ENCODE measurements around the gene UNC13A.

The UNC13A gene

DNA sequence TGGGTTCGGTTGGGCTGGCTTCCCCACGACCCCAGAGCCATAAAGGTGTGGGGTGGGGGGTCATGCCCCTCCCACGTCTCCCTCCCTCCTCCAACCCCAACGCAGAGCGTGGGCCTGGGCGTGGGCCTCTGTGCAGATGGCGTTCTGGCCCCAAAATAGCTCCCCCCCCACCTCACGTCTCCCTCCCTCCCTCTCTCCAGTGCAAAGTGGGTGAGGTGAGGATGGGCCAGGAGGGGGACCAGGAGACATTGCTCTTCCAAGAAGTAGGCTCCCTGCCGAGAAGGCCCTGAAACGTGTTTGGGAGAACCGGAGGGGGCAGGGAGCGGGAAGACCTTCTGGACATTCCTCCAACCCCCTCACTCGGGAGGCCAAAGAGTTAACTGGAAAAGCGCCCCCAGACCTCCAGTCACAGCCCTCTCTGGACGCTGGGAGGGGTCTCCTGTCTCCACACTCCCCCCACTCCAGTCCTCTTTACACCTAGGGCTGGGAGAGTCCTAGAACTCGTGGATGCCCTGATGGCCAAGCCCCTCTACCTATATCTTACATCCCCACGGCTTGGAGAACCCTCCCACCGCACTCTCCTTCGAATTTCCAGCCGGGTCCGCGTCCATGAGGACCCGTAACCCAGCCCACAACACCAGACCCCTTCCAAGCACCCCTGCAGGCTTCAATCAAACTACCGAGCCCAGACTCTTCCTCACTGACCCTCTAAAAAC is 855 bp downstream of the UNC13A start:
- DNase-seq (ENCODE audit: low read depth), result no peak
- in situ Hi-C loops (cut with HindIII; ENCODE audit: low sequenced_read_pairs), result no loop called here
- no peak overlapping the region for H3K4me3 ChIP-seq (ENCODE audit: low read depth, low read length)
- TF ChIP-seq, protein P1, sequence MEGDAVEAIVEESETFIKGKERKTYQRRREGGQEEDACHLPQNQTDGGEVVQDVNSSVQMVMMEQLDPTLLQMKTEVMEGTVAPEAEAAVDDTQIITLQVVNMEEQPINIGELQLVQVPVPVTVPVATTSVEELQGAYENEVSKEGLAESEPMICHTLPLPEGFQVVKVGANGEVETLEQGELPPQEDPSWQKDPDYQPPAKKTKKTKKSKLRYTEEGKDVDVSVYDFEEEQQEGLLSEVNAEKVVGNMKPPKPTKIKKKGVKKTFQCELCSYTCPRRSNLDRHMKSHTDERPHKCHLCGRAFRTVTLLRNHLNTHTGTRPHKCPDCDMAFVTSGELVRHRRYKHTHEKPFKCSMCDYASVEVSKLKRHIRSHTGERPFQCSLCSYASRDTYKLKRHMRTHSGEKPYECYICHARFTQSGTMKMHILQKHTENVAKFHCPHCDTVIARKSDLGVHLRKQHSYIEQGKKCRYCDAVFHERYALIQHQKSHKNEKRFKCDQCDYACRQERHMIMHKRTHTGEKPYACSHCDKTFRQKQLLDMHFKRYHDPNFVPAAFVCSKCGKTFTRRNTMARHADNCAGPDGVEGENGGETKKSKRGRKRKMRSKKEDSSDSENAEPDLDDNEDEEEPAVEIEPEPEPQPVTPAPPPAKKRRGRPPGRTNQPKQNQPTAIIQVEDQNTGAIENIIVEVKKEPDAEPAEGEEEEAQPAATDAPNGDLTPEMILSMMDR (IDR thresholded peaks at IDR 0.05; ENCODE audit: low read depth, low read length, missing control alignments), result no peak

DNA sequence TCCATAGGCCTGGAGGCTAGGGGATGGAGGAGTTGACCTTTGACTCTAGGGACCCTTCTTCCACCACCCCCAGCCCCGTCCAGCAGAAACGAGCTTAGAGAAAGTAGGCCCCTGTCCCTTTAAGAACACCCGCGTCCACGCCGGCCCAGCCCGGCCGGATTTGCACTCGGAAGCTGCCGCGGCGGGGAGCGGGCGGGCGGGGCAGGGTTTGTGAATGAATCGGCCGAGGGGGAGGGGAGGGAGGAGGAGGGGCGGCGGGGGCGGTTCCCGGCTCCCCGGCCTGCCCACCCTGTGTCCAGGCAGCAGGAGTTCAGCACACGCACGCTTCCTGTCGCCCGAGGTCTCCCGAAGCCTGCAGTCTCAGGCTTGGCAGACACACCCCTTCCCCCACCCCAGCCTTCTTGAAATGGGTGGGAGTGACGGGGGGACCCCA is 1.5 kb downstream of the UNC13A start:
- in situ Hi-C loops (cut with HindIII; ENCODE audit: low sequenced_read_pairs), result no loop called here
- TF ChIP-seq, protein P1 (IDR thresholded peaks at IDR 0.05; ENCODE audit: low read depth, low read length, missing control alignments), result no peak
- no peak for DNase-seq (ENCODE audit: low read depth)
- peak overlapping the region; percentile 1 for H3K4me3 ChIP-seq (ENCODE audit: low read depth, low read length)

GRCh38 chr19:17686023-17686521 is 2.1 kb downstream of the UNC13A start:
- in situ Hi-C loops (cut with HindIII; ENCODE audit: low sequenced_read_pairs), result no loop called here
- H3K4me3 ChIP-seq (ENCODE audit: low read depth, low read length), result no peak overlapping the region
- TF ChIP-seq, protein P1 (IDR thresholded peaks at IDR 0.05; ENCODE audit: low read depth, low read length, missing control alignments), result no peak
- DNase-seq (ENCODE audit: low read depth), result no peak

- in situ Hi-C loops (cut with HindIII; ENCODE audit: low sequenced_read_pairs), result no loop called here
- DNase-seq (ENCODE audit: low read depth), result no peak
- no peak overlapping the region for H3K4me3 ChIP-seq (ENCODE audit: low read depth, low read length)
- TF ChIP-seq, protein P1 (IDR thresholded peaks at IDR 0.05; ENCODE audit: low read depth, low read length, missing control alignments), result no peak
These were observed 2.6 kb downstream of the UNC13A start for GRCh38 chr19:17685451-17686022.

DNA sequence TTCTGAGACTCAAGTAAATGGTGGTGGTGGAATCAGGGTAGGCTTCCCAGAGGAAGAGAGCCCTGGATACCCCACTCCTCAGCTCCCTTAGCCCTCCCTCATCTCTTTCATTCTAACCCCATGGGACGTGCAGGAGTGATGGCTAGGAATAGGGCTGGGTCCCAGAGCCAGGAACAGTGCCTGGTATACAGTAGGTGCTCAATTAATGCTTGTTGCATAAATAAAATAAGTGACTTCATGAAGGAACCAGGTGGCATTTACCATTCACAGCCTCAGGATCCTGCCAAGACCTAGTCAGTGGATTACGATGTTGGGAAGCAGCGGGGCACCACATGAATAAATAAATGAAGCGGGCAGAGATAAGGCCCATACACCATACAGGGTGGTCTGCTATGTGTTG is 3.9 kb downstream of the UNC13A start:
- no peak for DNase-seq (ENCODE audit: low read depth)
- TF ChIP-seq, protein P1 (IDR thresholded peaks at IDR 0.05; ENCODE audit: low read depth, low read length, missing control alignments), result no peak
- in situ Hi-C loops (cut with HindIII; ENCODE audit: low sequenced_read_pairs), result no loop called here
- no peak overlapping the region for H3K4me3 ChIP-seq (ENCODE audit: low read depth, low read length)

DNA sequence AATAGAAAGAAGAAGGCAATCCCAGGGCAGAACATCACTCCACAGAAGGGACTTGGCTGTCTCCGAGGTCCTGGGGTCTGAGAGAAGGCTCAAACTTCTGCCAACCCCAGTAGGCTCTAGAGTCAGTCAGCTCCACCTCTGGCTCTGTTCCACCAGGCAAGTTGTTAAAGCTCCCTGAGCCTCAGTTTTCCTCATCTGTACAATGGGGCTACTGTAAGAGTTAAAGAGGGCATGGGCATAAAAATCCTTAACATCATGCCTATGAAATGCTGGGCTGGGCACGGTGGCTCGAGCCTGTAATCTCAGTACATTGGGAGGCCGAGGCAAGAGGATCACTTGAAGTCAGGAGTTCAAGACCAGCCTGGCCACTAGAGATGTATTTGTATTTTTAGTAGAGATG is 5.1 kb downstream of the UNC13A start:
- in situ Hi-C loops (cut with HindIII; ENCODE audit: low sequenced_read_pairs), result no loop called here
- no peak for DNase-seq (ENCODE audit: low read depth)
- H3K4me3 ChIP-seq (ENCODE audit: low read depth, low read length), result no peak overlapping the region
- TF ChIP-seq, protein P1 (IDR thresholded peaks at IDR 0.05; ENCODE audit: low read depth, low read length, missing control alignments), result no peak

Data from astrocyte of the cerebellum (primary cell).